Activated T-helper 1 cell treated with anti-CD3 and anti-CD28 coated beads, Interleukin-12 subunit alpha, Interleukin-12 subunit beta, Interleukin-2, Interleukin-4 antibody, amounts not matched to agents 30 ng/mL and 10 ng/mL and 1 ng/mL, durations not matched to agents 14 hours and 24 hours and 36 hours (primary cell): ENCODE results near the gene INTS11. TPM values are rescaled to one million over a fixed set of nuclear protein-coding genes. Genes with fewer than 3 reads are reported as not detected.
A peak's percentile ranks its signal among the peaks of the same experiment; 100 is the strongest.

Source experiments
- DNase-seq: peaks from one replicate; pipeline ENCODE4 v3.0.0; 2021; ENCODE audit warnings: low spot score
- H3K27ac Mint-ChIP-seq: one replicate; pipeline ENCODE4 v1.8.0; 2021; ENCODE audit warnings: mild to moderate bottlenecking, mixed read lengths
- H3K27me3 Mint-ChIP-seq: one replicate; pipeline ENCODE4 v1.8.0; 2022; ENCODE audit warnings: mild to moderate bottlenecking, moderate library complexity, mixed read lengths; ENCODE audit not compliant: insufficient read depth
- H3K36me3 Mint-ChIP-seq: one replicate; pipeline ENCODE4 v1.8.0; 2021; ENCODE audit warnings: low read depth, mixed read lengths
- H3K4me1 Mint-ChIP-seq: one replicate; pipeline ENCODE4 v1.8.0; 2021; ENCODE audit warnings: low read depth, mixed read lengths
- H3K4me3 Mint-ChIP-seq: one replicate; pipeline ENCODE4 v1.8.0; 2021; ENCODE audit warnings: mild to moderate bottlenecking, moderate library complexity, mixed read lengths
- H3K9me3 Mint-ChIP-seq: one replicate; pipeline ENCODE4 v1.8.0; 2021; ENCODE audit warnings: mixed read lengths
- intact Hi-C: fragments of 100-400 bp; cut with micrococcal nuclease; formaldehyde crosslinking; loops from one replicate; pipeline ENCODE4 v1.15.1; 2024
- total RNA-seq: library from RNA; stranded (reverse); gene quantifications from 2 replicates; pipeline ENCODE4 v1.2.3, GENCODE V29; 2022

The INTS11 gene
- total RNA-seq, 1 donor from 2014 or later: 147 TPM

GRCh38 chr1:1278620-1279019 is 45.8 kb downstream of the INTS11 start:
- Mint-ChIP-seq H3K27me3 (no peaks in the 10 kb centered on the region), H3K4me1 (peaks cover 6% of the 10 kb centered on the region), H3K27ac (no peak overlapping the region), H3K36me3 (no peaks in the 10 kb centered on the region), H3K4me3 (no peak overlapping the region), H3K9me3 (no peaks in the 10 kb centered on the region)
- DNase-seq: no peak
- intact Hi-C loops: no loop called here

- H3K4me3 Mint-ChIP-seq: peak overlapping the region; percentile 51
- H3K36me3 Mint-ChIP-seq: peaks cover 15% of the 10 kb centered on the region
- H3K4me1 Mint-ChIP-seq: peaks cover 27% of the 10 kb centered on the region
- no peaks in the 10 kb centered on the region for H3K27me3 Mint-ChIP-seq
- intact Hi-C loops: no loop called here
- no peaks in the 10 kb centered on the region for H3K9me3 Mint-ChIP-seq
- H3K27ac Mint-ChIP-seq: no peak overlapping the region
- no peak for DNase-seq
These were observed 48.6 kb downstream of the INTS11 start for GRCh38 chr1:1275836-1276235.

GRCh38 chr1:1274931-1275431 is 49.5 kb downstream of the INTS11 start:
- intact Hi-C loops: loop anchor here (1.0 to 5.0 kb wide), 4 partner anchors 24 to 132 kb away; partner anchors contain the start of genes ACAP3, B3GALT6, MRPL20 and PUSL1
- H3K9me3 Mint-ChIP-seq: no peaks in the 10 kb centered on the region
- peaks cover 36% of the 10 kb centered on the region for H3K4me1 Mint-ChIP-seq
- peaks cover 22% of the 10 kb centered on the region for H3K36me3 Mint-ChIP-seq
- peak overlapping the region; percentile 63 for H3K27ac Mint-ChIP-seq
- no peaks in the 10 kb centered on the region for H3K27me3 Mint-ChIP-seq
- DNase-seq: no peak
- H3K4me3 Mint-ChIP-seq: peak overlapping the region; percentile 77

GRCh38 chr1:1274299-1274930 is 50.0 kb downstream of the INTS11 start:
- no peaks in the 10 kb centered on the region for H3K9me3 Mint-ChIP-seq
- intact Hi-C loops: loop anchor here (1.0 to 5.0 kb wide), 4 partner anchors 23 to 133 kb away; partner anchors contain the start of genes ACAP3, B3GALT6, MRPL20 and PUSL1
- peaks cover 40% of the 10 kb centered on the region for H3K4me1 Mint-ChIP-seq
- peak overlapping the region; percentile 77 for H3K4me3 Mint-ChIP-seq
- peaks cover 24% of the 10 kb centered on the region for H3K36me3 Mint-ChIP-seq
- no peaks in the 10 kb centered on the region for H3K27me3 Mint-ChIP-seq
- no peak for DNase-seq
- H3K27ac Mint-ChIP-seq: peak overlapping the region; percentile 63

GRCh38 chr1:1273512-1274298 is 50.8 kb downstream of the INTS11 start, which contains the start of gene UBE2J2:
TSS of gene UBE2J2 (minus strand) at chr1:1273854. CDS start at chr1:1267992, 5,862 bp downstream.
- peak; percentile 86 for DNase-seq
- Mint-ChIP-seq H3K27me3 (no peaks in the 10 kb centered on the region), H3K9me3 (no peaks in the 10 kb centered on the region), H3K4me1 (peaks cover 40% of the 10 kb centered on the region), H3K36me3 (peaks cover 24% of the 10 kb centered on the region), H3K27ac (peak within 1 kb of the TSS; percentile 63), H3K4me3 (peak within 1 kb of the TSS; percentile 90)
- intact Hi-C loops: loop anchor here (1.0 to 5.0 kb wide), 5 partner anchors 22 to 157 kb away; partner anchors contain the start of genes ACAP3, B3GALT6, C1orf159 and MRPL20

- Mint-ChIP-seq H3K27ac (peak overlapping the region; percentile 63), H3K36me3 (peaks cover 24% of the 10 kb centered on the region), H3K27me3 (no peaks in the 10 kb centered on the region), H3K4me3 (peak overlapping the region; percentile 90), H3K9me3 (no peaks in the 10 kb centered on the region), H3K4me1 (peaks cover 40% of the 10 kb centered on the region)
- intact Hi-C loops: loop anchor here (1.0 to 5.0 kb wide), 4 partner anchors 34 to 157 kb away; partner anchors contain the start of genes ACAP3, B3GALT6, C1orf159 and MRPL20
- DNase-seq: no peak
These were observed 51.3 kb downstream of the INTS11 start for GRCh38 chr1:1273209-1273511.

GRCh38 chr1:1272341-1273208 is 51.9 kb downstream of the INTS11 start:
- DNase-seq: no peak

GRCh38 chr1:1270813-1271212 is 53.6 kb downstream of the INTS11 start:
- Mint-ChIP-seq H3K9me3 (no peaks in the 10 kb centered on the region), H3K27ac (peak overlapping the region; percentile 40), H3K4me1 (peaks cover 39% of the 10 kb centered on the region), H3K27me3 (no peaks in the 10 kb centered on the region), H3K36me3 (peaks cover 29% of the 10 kb centered on the region), H3K4me3 (peak overlapping the region; percentile 83)
- DNase-seq: no peak
- intact Hi-C loops: loop anchor here (5.0 kb wide), 3 partner anchors 36 to 136 kb away; partner anchors contain the start of genes ACAP3, B3GALT6, MRPL20 and PUSL1

More at GRCh38 chr1:1272341-1273208, 51.9 kb downstream of the INTS11 start:
- H3K4me1 Mint-ChIP-seq: peaks cover 40% of the 10 kb centered on the region
- H3K9me3 Mint-ChIP-seq: no peaks in the 10 kb centered on the region
- H3K36me3 Mint-ChIP-seq: peaks cover 24% of the 10 kb centered on the region
- peak overlapping the region; percentile 90 for H3K4me3 Mint-ChIP-seq
- intact Hi-C loops: loop anchor here (1.0 to 5.0 kb wide), 4 partner anchors 35 to 156 kb away; partner anchors contain the start of genes ACAP3, B3GALT6, C1orf159 and MRPL20
- no peaks in the 10 kb centered on the region for H3K27me3 Mint-ChIP-seq
- H3K27ac Mint-ChIP-seq: peak overlapping the region; percentile 63

GRCh38 chr1:1268284-1268682 is 56.2 kb downstream of the INTS11 start:
- Mint-ChIP-seq H3K4me1 (peaks cover 34% of the 10 kb centered on the region), H3K27me3 (no peaks in the 10 kb centered on the region), H3K4me3 (no peak overlapping the region), H3K9me3 (no peaks in the 10 kb centered on the region), H3K27ac (no peak overlapping the region), H3K36me3 (peaks cover 36% of the 10 kb centered on the region)
- DNase-seq: no peak
- intact Hi-C loops: no loop called here

GRCh38 chr1:1267488-1268283 is 56.8 kb downstream of the INTS11 start:
- Mint-ChIP-seq H3K4me1 (peaks cover 30% of the 10 kb centered on the region), H3K36me3 (peaks cover 36% of the 10 kb centered on the region), H3K4me3 (no peak overlapping the region), H3K27ac (no peak overlapping the region), H3K27me3 (no peaks in the 10 kb centered on the region), H3K9me3 (no peaks in the 10 kb centered on the region)
- intact Hi-C loops: no loop called here
- DNase-seq: no peak

- peaks cover 30% of the 10 kb centered on the region for H3K36me3 Mint-ChIP-seq
- no peak overlapping the region for H3K4me3 Mint-ChIP-seq
- H3K9me3 Mint-ChIP-seq: no peaks in the 10 kb centered on the region
- intact Hi-C loops: loop anchor here (2.0 kb wide), 1 partner anchor 142 kb away; no protein-coding TSS in a partner anchor
- no peaks in the 10 kb centered on the region for H3K27me3 Mint-ChIP-seq
- H3K27ac Mint-ChIP-seq: no peak overlapping the region
- no peak for DNase-seq
- H3K4me1 Mint-ChIP-seq: peaks cover 13% of the 10 kb centered on the region
These were observed 59.6 kb downstream of the INTS11 start for GRCh38 chr1:1264868-1265272.
